Measurements from ENCODE around the gene TSSC4. TPM values are rescaled to one million over a fixed set of nuclear protein-coding genes. Genes with fewer than 3 reads are reported as not detected.

TSSC4 gene
- total RNA-seq, 2 donors from 2014 or later, result 35.6 to 59.0 TPM

- Histone ChIP-seq H3K4me1 (peaks cover 10% of the 10 kb centered on the region), H3K27ac (no peak overlapping the region), H3K36me3 (peaks cover 3% of the 10 kb centered on the region), H3K9me3 (no peaks in the 10 kb centered on the region), H3K27me3 (no peaks in the 10 kb centered on the region), H3K9ac (ENCODE audit: low read depth in 2 of 2, low read length in 2 of 2) (no peak overlapping the region), H3K4me3 (no peak overlapping the region)
- DNase-seq, result no peak
- intact Hi-C loops (cut with DNase I), result no loop called here
- TF ChIP-seq CTCF (IDR thresholded peaks at IDR 0.05), result no peak
Observed at GRCh38 chr11:2396471-2396870, 4.1 kb upstream of the TSSC4 start.

- TF ChIP-seq CTCF (IDR thresholded peaks at IDR 0.05), result no peak
Observed at GRCh38 chr11:2397005-2397404, 3.5 kb upstream of the TSSC4 start.

GRCh38 chr11:2398664-2399355 lies 1.7 kb upstream of the TSSC4 start:
- Histone ChIP-seq H3K4me1 (peaks cover 16% of the 10 kb centered on the region), H3K4me3 (peak overlapping the region; percentile 62), H3K9ac (ENCODE audit: low read depth in 2 of 2, low read length in 2 of 2) (peak overlapping the region; percentile 97 to 98), H3K36me3 (peaks cover 3% of the 10 kb centered on the region), H3K9me3 (no peaks in the 10 kb centered on the region), H3K27me3 (no peaks in the 10 kb centered on the region), H3K27ac (peak overlapping the region; percentile 91)
- intact Hi-C loops (cut with DNase I), result no loop called here
- TF ChIP-seq CTCF (IDR thresholded peaks at IDR 0.05), result no peak
- no peak for DNase-seq

More at GRCh38 chr11:2397005-2397404, 3.5 kb upstream of the TSSC4 start:
- Histone ChIP-seq H3K36me3 (peaks cover 3% of the 10 kb centered on the region), H3K27me3 (no peaks in the 10 kb centered on the region), H3K4me1 (peaks cover 15% of the 10 kb centered on the region), H3K27ac (no peak overlapping the region), H3K4me3 (no peak overlapping the region), H3K9me3 (no peaks in the 10 kb centered on the region), H3K9ac (ENCODE audit: low read depth in 2 of 2, low read length in 2 of 2) (no peak overlapping the region)
- no peak for DNase-seq
- intact Hi-C loops (cut with DNase I), result no loop called here

- peak; percentile 43 for DNase-seq
- H3K9ac ChIP-seq (ENCODE audit: low read depth in 2 of 2, low read length in 2 of 2), result peak overlapping the region; percentile 97 to 98
- H3K36me3 ChIP-seq, result peaks cover 3% of the 10 kb centered on the region
- H3K4me1 ChIP-seq, result peaks cover 16% of the 10 kb centered on the region
- no peaks in the 10 kb centered on the region for H3K27me3 ChIP-seq
- peak overlapping the region; percentile 91 for H3K27ac ChIP-seq
- no peak for TF ChIP-seq CTCF (IDR thresholded peaks at IDR 0.05)
- H3K9me3 ChIP-seq, result no peaks in the 10 kb centered on the region
- peak overlapping the region; percentile 62 for H3K4me3 ChIP-seq
- intact Hi-C loops (cut with DNase I), result no loop called here
Observed at GRCh38 chr11:2399488-2400068, 972 bp upstream of the TSSC4 start.

- no peaks in the 10 kb centered on the region for H3K9me3 ChIP-seq
- no peaks in the 10 kb centered on the region for H3K27me3 ChIP-seq
- TF ChIP-seq CTCF (IDR thresholded peaks at IDR 0.05), result no peak
- peak overlapping the region; percentile 88 to 98 for H3K9ac ChIP-seq (ENCODE audit: low read depth in 2 of 2, low read length in 2 of 2)
- H3K4me3 ChIP-seq, result peak overlapping the region; percentile 89
- no peaks in the 10 kb centered on the region for H3K36me3 ChIP-seq
- intact Hi-C loops (cut with DNase I), result no loop called here
- DNase-seq, result no peak
- peak overlapping the region; percentile 70 for H3K27ac ChIP-seq
- H3K4me1 ChIP-seq, result peaks cover 16% of the 10 kb centered on the region
Observed at GRCh38 chr11:2400762-2401435, 349 bp downstream of the TSSC4 start.
